Activated CD4-positive, alpha-beta T cell treated with anti-CD3 and anti-CD28 coated beads, Interleukin-2, amount 10 ng/mL, durations not matched to agents 24 days and 14 days (primary cell): ENCODE results near the gene MYH11. TPM values are rescaled to one million over a fixed set of nuclear protein-coding genes. Genes with fewer than 3 reads are reported as not detected.
"Not testable (repeated sequence)": the region's sequence is repeated elsewhere in the genome, so short reads cannot be mapped to it uniquely, and the experiment has no call there.

Source experiments
- DNase-seq: peaks from one replicate; pipeline ENCODE4 v3.0.0; 2022
- H3K27ac Mint-ChIP-seq: one replicate; pipeline ENCODE4 v1.8.0; 2022; ENCODE audit warnings: mild to moderate bottlenecking, mixed read lengths
- H3K27me3 Mint-ChIP-seq: one replicate; pipeline ENCODE4 v1.8.0; 2022; ENCODE audit warnings: mixed read lengths
- H3K36me3 Mint-ChIP-seq: one replicate; pipeline ENCODE4 v1.8.0; 2022; ENCODE audit warnings: low read depth, mild to moderate bottlenecking, mixed read lengths
- H3K4me1 Mint-ChIP-seq: one replicate; pipeline ENCODE4 v1.8.0; 2021; ENCODE audit warnings: mixed read lengths
- H3K4me3 Mint-ChIP-seq: one replicate; pipeline ENCODE4 v1.8.0; 2022; ENCODE audit warnings: mild to moderate bottlenecking, moderate library complexity, mixed read lengths
- H3K9me3 Mint-ChIP-seq: one replicate; pipeline ENCODE4 v1.8.0; 2021; ENCODE audit warnings: mixed read lengths
- intact Hi-C: fragments of 100-400 bp; cut with micrococcal nuclease; formaldehyde crosslinking; loops from one replicate; pipeline ENCODE4 v1.15.1; 2023
- total RNA-seq: library from RNA; stranded (reverse); gene quantifications from 2 replicates; pipeline ENCODE4 v1.2.3, GENCODE V29; 2022

Gene MYH11
- total RNA-seq, 1 donor from 2014 or later = not detected

- DNase-seq, H3K27me3 Mint-ChIP-seq, H3K9me3 Mint-ChIP-seq: not testable (repeated sequence)
- Mint-ChIP-seq H3K4me3 (peak overlapping the region; percentile 66), H3K4me1 (peaks cover 46% of the 10 kb centered on the region), H3K36me3 (peaks cover 49% of the 10 kb centered on the region), H3K27ac (peak overlapping the region; percentile 90)
- intact Hi-C loops = loop anchor here (2.0 kb wide), 1 partner anchor 21 kb away; the partner anchor contains the start of gene NDE1
Measured at GRCh38 chr16:15672127-15672513, 184.7 kb downstream of the MYH11 start.

GRCh38 chr16:15671530-15672117 is 185.2 kb downstream of the MYH11 start:
- peak overlapping the region; percentile 90 for H3K27ac Mint-ChIP-seq
- H3K4me3 Mint-ChIP-seq = peak overlapping the region; percentile 66
- peaks cover 51% of the 10 kb centered on the region for H3K36me3 Mint-ChIP-seq
- intact Hi-C loops = loop anchor here (2.0 kb wide), 1 partner anchor 21 kb away; the partner anchor contains the start of gene NDE1
- no peaks in the 10 kb centered on the region for H3K9me3 Mint-ChIP-seq
- peak; percentile 61 for DNase-seq
- H3K27me3 Mint-ChIP-seq = no peaks in the 10 kb centered on the region
- peaks cover 46% of the 10 kb centered on the region for H3K4me1 Mint-ChIP-seq

- Mint-ChIP-seq H3K36me3 (peaks cover 53% of the 10 kb centered on the region), H3K4me1 (peaks cover 22% of the 10 kb centered on the region), H3K9me3 (no peaks in the 10 kb centered on the region), H3K4me3 (no peak overlapping the region), H3K27me3 (no peaks in the 10 kb centered on the region), H3K27ac (no peak overlapping the region)
- no peak for DNase-seq
- intact Hi-C loops = no loop called here
Measured at GRCh38 chr16:15667091-15667742, 189.6 kb downstream of the MYH11 start.

- intact Hi-C loops = no loop called here
- Mint-ChIP-seq H3K36me3 (peaks cover 53% of the 10 kb centered on the region), H3K4me1 (peaks cover 19% of the 10 kb centered on the region), H3K27me3 (no peaks in the 10 kb centered on the region), H3K4me3 (no peak overlapping the region), H3K9me3 (no peaks in the 10 kb centered on the region), H3K27ac (no peak overlapping the region)
- DNase-seq = no peak
Measured at GRCh38 chr16:15665107-15665506, 191.7 kb downstream of the MYH11 start.

GRCh38 chr16:15660203-15660601 is 196.6 kb downstream of the MYH11 start:
- peak overlapping the region; percentile 1 for H3K4me3 Mint-ChIP-seq
- H3K4me1 Mint-ChIP-seq = peaks cover 34% of the 10 kb centered on the region
- intact Hi-C loops = no loop called here
- peak overlapping the region; percentile 48 for H3K27ac Mint-ChIP-seq
- DNase-seq = no peak
- H3K9me3 Mint-ChIP-seq = no peaks in the 10 kb centered on the region
- H3K36me3 Mint-ChIP-seq = peaks cover 45% of the 10 kb centered on the region
- H3K27me3 Mint-ChIP-seq = no peaks in the 10 kb centered on the region

GRCh38 chr16:15658556-15658955 is 198.3 kb downstream of the MYH11 start:
- Mint-ChIP-seq H3K4me1 (peaks cover 36% of the 10 kb centered on the region), H3K27me3 (no peaks in the 10 kb centered on the region), H3K4me3 (peak overlapping the region; percentile 36), H3K9me3 (no peaks in the 10 kb centered on the region), H3K27ac (peak overlapping the region; percentile 75), H3K36me3 (peaks cover 43% of the 10 kb centered on the region)
- intact Hi-C loops = no loop called here
- DNase-seq = no peak

- Mint-ChIP-seq H3K4me3 (no peak overlapping the region), H3K4me1 (peaks cover 39% of the 10 kb centered on the region), H3K27ac (no peak overlapping the region), H3K36me3 (peaks cover 43% of the 10 kb centered on the region), H3K9me3 (no peaks in the 10 kb centered on the region), H3K27me3 (no peaks in the 10 kb centered on the region)
- intact Hi-C loops = no loop called here
- no peak for DNase-seq
Measured at GRCh38 chr16:15658149-15658548, 198.7 kb downstream of the MYH11 start.

GRCh38 chr16:15655561-15655960 is 201.3 kb downstream of the MYH11 start:
- H3K27me3 Mint-ChIP-seq, DNase-seq, intact Hi-C loops, H3K4me3 Mint-ChIP-seq, H3K9me3 Mint-ChIP-seq, H3K27ac Mint-ChIP-seq: not testable (repeated sequence)
- peaks cover 39% of the 10 kb centered on the region for H3K4me1 Mint-ChIP-seq
- H3K36me3 Mint-ChIP-seq = peaks cover 40% of the 10 kb centered on the region

- peaks cover 38% of the 10 kb centered on the region for H3K4me1 Mint-ChIP-seq
- peaks cover 41% of the 10 kb centered on the region for H3K36me3 Mint-ChIP-seq
- H3K27ac Mint-ChIP-seq = no peak overlapping the region
Measured at GRCh38 chr16:15654591-15654990, 202.2 kb downstream of the MYH11 start.

GRCh38 chr16:15653227-15653626 is 203.6 kb downstream of the MYH11 start:
- peak overlapping the region; percentile 65 for H3K4me3 Mint-ChIP-seq
- intact Hi-C loops = loop anchor here (5.0 kb wide), 1 partner anchor 49 kb away; no protein-coding TSS in a partner anchor
- H3K4me1 Mint-ChIP-seq = peaks cover 33% of the 10 kb centered on the region
- DNase-seq = no peak
- H3K36me3 Mint-ChIP-seq = peaks cover 39% of the 10 kb centered on the region
- no peaks in the 10 kb centered on the region for H3K9me3 Mint-ChIP-seq
- H3K27ac Mint-ChIP-seq = peak overlapping the region; percentile 45
- no peaks in the 10 kb centered on the region for H3K27me3 Mint-ChIP-seq

More at GRCh38 chr16:15654591-15654990, 202.2 kb downstream of the MYH11 start:
- no peaks in the 10 kb centered on the region for H3K27me3 Mint-ChIP-seq
- intact Hi-C loops = loop anchor here (5.0 kb wide), 1 partner anchor 48 kb away; no protein-coding TSS in a partner anchor
- no peak for DNase-seq
- H3K4me3 Mint-ChIP-seq = no peak overlapping the region
- no peaks in the 10 kb centered on the region for H3K9me3 Mint-ChIP-seq

Other genes starting within 250 kb of the MYH11 start
- gene MARF1, start 213.9 kb downstream of the MYH11 start, total RNA-seq = 55.6 and 56.2 TPM in 2 replicates
- gene NDE1, start 206.8 kb downstream of the MYH11 start, total RNA-seq = 85.4 and 85.8 TPM in 2 replicates
- 39.2 and 46.1 TPM in 2 replicates for gene CEP20, start 31.6 kb upstream of the MYH11 start, total RNA-seq
- gene ABCC1, start 92.6 kb upstream of the MYH11 start, total RNA-seq = 92.2 and 93.5 TPM in 2 replicates